Fibroblast of the conjunctiva (primary cell): ENCODE measurements around the gene HTT-AS.

Experiments
- DNase-seq: peaks from one replicate; pipeline ENCODE4 v3.0.0-alpha.2; 2010; ENCODE audit warnings: low read depth

Gene HTT-AS

DNA sequence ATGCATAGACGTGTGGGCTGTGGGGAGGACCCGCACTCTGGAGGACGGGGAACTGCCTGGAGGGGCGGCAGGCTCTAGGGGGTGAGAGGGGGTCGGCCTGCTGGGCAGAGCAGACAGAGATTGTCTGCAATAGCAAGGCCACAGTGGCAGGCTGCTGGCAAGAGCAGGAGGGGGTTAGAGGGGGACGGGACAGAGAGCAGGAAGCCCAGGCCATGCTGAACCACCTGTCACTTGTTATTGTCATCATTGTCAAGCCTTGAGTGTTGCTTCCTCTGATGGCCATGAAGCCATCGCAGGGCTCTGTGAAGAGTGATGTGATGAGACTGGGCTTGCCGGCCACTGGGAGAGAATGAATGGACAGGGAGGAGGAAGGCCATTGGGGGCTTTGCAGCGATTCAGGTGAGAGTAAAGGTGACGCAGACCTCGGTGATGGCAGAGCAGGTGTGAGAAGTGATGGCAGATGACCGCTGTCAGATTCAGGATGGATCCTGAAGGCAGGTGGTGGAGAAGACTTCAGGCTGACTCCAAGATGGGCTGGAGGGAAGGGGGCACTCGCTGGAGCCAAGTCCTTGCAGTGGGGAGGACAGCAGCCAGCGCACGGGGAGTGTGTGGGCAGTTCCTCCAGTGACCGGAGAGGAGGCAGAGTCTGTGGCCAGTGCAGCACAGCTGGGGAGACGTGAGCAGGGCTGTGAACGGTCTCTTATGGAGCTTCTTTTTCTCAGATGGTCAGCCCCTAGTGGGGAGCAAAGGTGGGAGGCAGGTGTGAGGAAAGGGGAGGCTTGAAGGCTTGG, 43.6 kb downstream of the HTT-AS start:
- no peak for DNase-seq

DNA sequence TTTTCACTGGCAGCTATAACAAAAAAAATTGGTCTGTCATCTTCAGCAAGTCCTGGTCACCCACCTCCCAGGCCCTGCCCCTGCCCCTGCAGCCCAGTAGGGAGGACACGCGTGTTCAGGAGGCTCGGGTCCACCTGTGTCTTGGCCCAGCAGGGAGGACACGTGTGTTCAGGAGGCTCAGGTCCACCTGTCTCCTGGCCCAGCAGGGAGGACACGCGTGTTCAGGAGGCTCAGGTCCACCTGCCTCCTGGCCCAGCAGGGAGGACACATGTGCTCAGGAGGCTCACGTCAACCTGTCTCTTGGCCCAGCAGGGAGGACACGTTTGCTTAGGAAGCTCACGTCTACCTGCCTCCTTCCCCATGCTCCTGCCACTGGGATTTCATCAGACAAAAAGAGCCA, 44.9 kb downstream of the HTT-AS start:
- DNase-seq, result no peak

DNA sequence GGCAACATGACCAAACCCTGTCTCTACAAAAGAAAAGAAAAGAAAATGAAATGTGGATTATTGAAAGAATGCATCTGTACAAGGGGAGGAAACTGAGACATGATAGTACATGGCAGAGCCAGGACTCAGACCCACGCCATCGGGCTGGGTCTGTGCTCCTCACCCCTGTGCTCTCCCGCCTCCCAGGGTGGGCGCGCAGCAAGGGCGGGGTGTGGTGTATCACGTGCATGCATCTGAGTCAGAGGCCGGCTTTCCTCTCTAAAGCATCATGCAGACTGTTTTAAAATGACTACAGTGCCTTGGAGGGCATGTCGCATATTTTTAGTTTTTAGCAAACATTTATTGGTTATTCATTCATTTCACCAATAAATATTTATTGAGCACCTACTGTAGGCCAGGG, 47.8 kb downstream of the HTT-AS start:
- DNase-seq, result no peak

DNA sequence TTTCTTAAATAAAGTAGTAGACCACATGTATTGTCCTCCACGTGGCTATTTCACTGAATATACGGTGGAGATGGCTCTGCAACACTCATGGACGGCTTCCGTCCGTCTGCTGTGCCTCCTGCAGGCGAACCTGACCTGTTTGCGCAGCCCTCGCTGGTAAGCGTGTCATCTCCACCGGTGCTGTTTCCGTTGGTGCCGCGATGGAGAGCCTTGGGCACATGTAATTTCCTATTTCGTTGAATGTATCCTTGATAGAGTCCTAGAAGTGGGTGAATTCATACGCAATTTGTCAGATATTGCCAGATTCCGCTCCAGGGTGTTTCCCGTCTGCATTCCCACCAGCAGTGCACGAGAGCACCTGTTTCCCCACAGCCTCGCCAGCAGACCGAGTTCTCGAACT, 48.5 kb downstream of the HTT-AS start:
- no peak for DNase-seq

DNA sequence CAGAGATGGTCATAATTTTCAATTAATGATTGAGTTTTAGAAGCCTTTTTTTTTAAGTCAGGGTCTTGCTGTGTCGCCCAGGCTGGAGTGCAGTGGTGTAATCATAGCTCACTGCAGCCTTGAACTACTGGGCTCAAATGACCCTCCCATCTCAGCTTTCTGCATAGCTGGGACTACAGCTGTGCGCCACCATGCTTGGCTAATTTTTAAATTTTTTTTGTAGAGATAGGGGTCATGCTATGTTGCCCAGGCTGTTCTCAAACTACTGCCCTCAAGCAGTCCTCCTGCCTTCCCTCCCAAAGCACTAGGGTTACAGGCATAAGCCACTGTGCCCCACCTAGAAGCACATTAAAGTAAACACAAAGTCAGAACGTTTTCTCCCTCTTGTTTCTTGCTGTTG, 51.7 kb downstream of the HTT-AS start:
- DNase-seq, result no peak

DNA sequence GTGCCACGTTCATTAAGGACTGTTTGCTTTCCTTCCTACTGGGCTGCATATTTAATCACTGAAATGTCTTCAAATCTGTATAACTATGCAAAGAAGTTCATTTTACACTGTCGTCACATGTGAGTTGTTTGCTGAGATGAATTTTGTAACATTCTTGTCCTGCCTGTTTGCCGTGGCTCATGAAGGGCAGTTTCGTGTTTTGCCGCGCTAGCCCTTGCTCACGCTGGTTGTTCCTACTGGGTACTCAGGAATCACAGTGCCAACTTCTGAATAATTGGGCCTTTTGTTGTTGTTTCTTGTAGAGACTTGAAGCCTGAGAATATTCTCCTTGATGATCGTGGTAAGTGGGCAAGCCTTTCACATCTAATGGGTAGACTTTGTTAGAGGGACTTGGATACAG, 52.2 kb downstream of the HTT-AS start:
- no peak for DNase-seq

DNA sequence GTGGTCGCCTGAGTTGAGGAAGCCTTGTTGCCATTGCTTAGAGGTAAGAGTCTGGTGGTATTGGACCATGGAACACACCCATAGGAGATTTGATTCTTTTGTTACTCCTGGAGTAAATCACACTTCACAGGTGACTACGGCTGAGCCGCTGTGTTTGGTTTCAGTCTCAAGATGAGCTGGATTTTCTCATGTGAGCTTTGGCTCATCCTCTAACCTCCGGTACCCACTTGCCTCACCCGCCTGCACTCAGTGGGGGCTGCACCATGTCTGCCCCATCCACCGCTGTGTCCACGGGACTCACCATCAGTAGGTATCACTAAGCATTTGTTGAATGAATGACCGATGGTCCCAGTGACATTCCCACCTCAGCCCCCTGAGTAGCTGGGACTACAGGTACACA, 52.7 kb downstream of the HTT-AS start:
- DNase-seq, result no peak

DNA sequence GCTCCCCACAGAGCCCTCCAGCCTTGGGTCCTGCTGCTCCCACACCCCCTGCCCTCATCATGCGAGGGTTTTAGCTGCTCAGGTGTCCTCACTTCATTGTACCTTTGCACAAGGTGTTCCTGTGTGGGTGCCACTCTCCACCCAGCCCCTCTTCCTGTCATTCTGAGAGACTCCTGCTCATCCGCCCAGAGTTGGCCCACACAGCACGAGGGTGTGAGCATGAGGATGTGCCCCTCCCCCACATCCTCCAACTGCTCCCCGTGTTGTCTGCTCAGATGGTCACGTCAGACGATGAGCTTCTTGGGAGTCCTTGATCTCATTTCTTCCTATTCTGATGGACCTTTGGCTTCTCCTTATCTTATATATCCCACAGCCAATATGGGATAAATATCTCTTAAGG, 53.2 kb downstream of the HTT-AS start:
- DNase-seq, result no peak

DNA sequence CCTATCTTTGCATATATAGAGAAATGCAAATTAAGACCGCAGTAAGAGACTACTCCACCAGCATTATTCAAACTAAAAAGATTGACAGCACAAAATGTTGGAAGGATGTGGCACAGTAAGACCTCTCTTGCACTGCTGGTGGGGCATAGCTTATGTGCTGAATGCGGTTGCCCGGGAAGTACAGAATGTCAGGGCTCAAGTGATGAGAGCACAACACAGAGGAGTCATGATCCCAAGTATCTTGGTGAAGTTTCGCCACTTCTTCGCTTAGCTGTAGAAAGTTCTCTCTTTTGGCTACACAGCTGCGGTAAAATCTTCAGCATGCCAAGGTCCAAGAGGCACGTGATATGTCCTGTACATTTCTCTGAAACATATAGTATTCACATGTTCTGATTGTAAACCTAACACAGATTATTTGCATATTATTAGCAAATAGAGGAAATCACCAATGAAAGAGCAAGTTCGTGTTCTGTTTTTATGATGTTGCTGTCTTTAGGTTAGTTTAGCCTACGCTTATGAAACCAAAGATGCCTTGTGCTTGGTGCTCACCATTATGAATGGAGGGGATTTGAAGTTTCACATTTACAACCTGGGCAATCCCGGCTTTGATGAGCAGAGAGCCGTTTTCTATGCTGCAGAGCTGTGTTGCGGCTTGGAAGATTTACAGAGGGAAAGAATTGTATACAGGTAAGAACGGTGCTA, 55.0 kb downstream of the HTT-AS start:
- no peak for DNase-seq

DNA sequence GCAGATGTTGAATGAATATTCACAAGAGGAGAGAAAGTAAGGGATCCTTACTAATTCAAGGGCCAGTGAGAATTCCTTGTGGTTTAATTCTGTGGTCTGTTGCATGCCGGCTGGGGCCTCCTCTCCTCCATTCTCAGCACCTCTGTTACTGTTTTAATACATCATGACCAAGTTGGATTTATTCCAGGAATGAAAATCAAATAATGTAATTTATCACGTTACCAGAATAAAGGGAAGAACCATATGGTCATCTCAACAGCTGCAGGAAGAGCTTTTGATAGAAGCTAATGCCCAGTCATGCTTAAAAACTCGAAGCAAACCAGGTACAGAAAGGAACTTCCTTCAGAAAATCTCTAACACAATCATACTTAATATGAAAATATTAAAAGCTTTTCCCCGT, 56.8 kb downstream of the HTT-AS start:
- no peak for DNase-seq

DNA sequence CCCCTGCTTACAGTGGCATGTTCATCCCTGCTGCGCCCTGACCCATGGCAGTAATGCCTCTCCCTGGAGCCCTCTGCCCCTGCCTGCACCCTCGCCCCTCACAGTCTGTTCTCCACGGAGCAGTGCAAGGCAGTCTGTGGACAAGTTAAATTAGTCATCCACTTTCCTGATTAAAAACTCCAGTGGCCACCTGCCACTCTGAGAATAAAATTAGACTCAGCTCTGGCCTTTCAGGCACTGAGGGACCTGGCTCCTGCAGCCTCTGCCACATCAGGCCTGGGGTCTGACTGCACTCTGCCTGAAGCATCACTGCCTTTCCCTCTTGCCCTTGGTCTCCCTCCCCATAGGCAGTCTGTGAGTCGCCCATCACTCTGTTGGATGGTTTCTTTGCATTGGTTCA, 57.4 kb downstream of the HTT-AS start:
- no peak for DNase-seq

DNA sequence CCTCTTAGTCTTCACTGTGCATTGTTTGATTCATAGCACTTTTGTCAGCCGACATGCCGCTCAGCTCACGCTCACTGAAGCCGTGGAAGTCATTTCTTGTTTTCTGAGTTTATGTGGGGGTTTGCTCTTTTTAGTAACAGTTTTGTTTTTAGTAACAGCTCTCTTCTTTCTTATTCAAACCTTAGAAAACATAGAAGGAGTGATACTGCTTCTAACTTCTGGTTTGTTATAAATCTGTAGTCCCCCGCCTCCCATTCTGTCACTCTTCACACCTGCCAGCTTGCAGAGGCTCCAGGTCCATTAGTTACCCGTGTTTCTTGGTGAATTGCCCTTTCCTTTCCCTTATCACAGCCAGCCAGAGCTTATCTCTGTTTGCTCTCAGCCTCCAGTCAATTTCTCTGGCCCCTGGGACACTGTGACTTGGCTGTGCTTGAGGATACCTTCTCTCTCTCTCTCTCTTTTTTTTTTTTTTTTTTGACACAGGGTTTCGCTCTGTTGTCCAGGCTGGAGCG, 60.4 kb downstream of the HTT-AS start:
- no peak for DNase-seq
